ENCODE measurements around the gene CLTC. TPM values are rescaled to one million over a fixed set of nuclear protein-coding genes. Genes with fewer than 3 reads are reported as not detected.

CLTC gene
- total RNA-seq, 1 donor from 2014 or later: 210 TPM

DNA sequence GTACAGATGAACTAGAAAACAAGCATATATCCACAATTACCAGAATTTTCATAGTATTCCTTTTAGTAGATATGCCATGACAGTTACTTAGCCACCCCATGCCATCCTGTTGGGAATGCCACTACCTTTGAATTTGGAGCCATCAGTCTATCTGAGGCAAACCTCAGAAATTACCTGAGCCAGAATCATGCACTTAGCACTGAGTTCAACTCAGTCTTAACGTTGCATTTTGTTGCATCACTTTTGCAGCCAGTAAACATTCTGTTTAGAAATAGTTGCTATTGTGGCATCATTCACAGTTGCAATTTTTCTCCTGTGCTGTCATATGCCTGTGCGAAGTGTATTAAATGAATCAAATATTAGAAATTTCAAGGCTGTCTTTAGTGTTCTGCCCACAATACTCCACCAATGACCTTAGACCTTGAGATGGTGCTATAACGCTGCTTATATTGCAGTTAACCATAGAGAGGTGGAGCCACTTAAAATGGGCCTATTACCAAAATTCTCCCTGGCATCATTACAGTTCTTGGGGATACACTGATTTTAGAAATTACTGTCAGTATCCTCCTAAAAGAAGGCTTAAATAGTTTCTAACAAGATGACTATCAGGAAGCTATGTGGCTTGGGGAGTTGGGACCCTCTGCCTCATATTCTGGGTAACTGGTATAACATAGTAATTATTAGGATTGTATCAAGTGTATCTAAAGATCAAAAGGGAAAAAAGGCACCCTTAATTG is 76.4 kb downstream of the CLTC start:
- Histone ChIP-seq H3K9me3 (no peaks in the 10 kb centered on the region), H3K36me3 (peaks cover 89% of the 10 kb centered on the region), H3K4me3 (no peak overlapping the region), H3K27me3 (no peaks in the 10 kb centered on the region), H3K4me1 (no peaks in the 10 kb centered on the region), H3K27ac (no peak overlapping the region)
- DNase-seq (no peak), ATAC-seq (no peak)
- intact Hi-C loops (cut with DNase I): no loop called here
- TF ChIP-seq, protein P1, sequence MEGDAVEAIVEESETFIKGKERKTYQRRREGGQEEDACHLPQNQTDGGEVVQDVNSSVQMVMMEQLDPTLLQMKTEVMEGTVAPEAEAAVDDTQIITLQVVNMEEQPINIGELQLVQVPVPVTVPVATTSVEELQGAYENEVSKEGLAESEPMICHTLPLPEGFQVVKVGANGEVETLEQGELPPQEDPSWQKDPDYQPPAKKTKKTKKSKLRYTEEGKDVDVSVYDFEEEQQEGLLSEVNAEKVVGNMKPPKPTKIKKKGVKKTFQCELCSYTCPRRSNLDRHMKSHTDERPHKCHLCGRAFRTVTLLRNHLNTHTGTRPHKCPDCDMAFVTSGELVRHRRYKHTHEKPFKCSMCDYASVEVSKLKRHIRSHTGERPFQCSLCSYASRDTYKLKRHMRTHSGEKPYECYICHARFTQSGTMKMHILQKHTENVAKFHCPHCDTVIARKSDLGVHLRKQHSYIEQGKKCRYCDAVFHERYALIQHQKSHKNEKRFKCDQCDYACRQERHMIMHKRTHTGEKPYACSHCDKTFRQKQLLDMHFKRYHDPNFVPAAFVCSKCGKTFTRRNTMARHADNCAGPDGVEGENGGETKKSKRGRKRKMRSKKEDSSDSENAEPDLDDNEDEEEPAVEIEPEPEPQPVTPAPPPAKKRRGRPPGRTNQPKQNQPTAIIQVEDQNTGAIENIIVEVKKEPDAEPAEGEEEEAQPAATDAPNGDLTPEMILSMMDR (IDR thresholded peaks at IDR 0.05): no peak

DNA sequence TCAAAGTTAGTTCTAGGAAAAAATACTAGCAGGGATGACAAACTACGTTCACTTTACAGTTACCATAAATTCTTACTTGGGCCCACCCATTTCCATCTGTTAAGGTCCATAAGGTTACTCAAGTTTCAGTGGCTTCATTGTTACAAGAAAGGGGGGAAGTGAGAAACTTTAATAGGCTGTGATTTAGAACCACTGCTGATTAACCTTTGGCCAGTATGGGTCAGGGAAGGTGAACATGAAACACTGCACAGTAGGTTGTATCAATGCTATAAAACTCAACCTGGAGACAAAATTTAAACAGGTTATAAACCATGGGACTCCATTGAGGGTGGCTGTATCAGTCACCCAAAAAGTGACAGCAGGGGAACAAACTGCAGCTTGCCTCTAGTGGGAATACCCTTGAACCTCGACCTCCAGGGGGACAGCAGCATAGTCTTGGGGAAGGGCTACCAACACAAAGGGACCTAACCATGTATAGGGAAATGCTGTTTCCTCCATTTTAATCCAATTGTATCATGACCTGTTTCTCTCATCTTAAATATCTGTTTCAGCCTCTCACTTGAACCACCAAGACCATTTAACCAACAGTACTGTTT is 77.1 kb downstream of the CLTC start:
- Histone ChIP-seq H3K27me3 (no peaks in the 10 kb centered on the region), H3K36me3 (peaks cover 83% of the 10 kb centered on the region), H3K4me1 (no peaks in the 10 kb centered on the region), H3K9me3 (no peaks in the 10 kb centered on the region), H3K4me3 (no peak overlapping the region), H3K27ac (no peak overlapping the region)
- intact Hi-C loops (cut with DNase I): no loop called here
- ATAC-seq (no peak), DNase-seq (no peak)
- TF ChIP-seq, protein P1 (IDR thresholded peaks at IDR 0.05): no peak

- intact Hi-C loops (cut with DNase I): no loop called here
- ATAC-seq: no peak
- no peaks in the 10 kb centered on the region for H3K9me3 ChIP-seq
- no peak overlapping the region for H3K27ac ChIP-seq
- H3K36me3 ChIP-seq: peaks cover 80% of the 10 kb centered on the region
- no peak for DNase-seq
- no peaks in the 10 kb centered on the region for H3K27me3 ChIP-seq
- H3K4me3 ChIP-seq: no peak overlapping the region
- H3K4me1 ChIP-seq: no peaks in the 10 kb centered on the region
- TF ChIP-seq, protein P1 (IDR thresholded peaks at IDR 0.05): no peak
These were observed 78.4 kb downstream of the CLTC start for GRCh38 chr17:59698143-59698542.

DNA sequence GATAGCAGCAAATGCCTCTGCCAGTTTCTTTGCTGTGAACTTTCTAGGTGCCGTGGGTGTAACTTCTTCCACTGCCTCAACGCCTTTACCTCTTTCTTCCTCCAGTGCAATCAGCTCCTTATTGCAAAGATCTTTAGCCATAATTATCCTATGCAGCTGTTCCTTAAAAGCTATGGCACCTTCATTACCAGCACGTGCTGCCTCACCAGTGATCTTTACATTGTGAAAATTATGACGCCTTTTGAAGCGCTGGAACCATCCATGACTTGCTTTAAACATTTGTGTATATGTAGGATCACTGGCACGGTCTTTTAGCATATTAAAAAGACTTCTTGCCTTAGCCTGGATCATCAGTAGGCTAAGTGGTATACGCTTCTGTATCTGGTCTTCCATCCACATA is 79.5 kb downstream of the CLTC start:
- Histone ChIP-seq H3K27ac (no peak overlapping the region), H3K9me3 (no peaks in the 10 kb centered on the region), H3K4me3 (no peak overlapping the region), H3K36me3 (peaks cover 80% of the 10 kb centered on the region), H3K4me1 (no peaks in the 10 kb centered on the region), H3K27me3 (no peaks in the 10 kb centered on the region)
- TF ChIP-seq, protein P1 (IDR thresholded peaks at IDR 0.05): no peak
- intact Hi-C loops (cut with DNase I): no loop called here
- no peak for ATAC-seq
- DNase-seq: no peak

- no peak for ATAC-seq
- no peak overlapping the region for H3K27ac ChIP-seq
- intact Hi-C loops (cut with DNase I): no loop called here
- no peak overlapping the region for H3K4me3 ChIP-seq
- no peak for DNase-seq
- H3K36me3 ChIP-seq: peaks cover 75% of the 10 kb centered on the region
- H3K9me3 ChIP-seq: no peaks in the 10 kb centered on the region
- H3K4me1 ChIP-seq: no peaks in the 10 kb centered on the region
- H3K27me3 ChIP-seq: no peaks in the 10 kb centered on the region
- TF ChIP-seq, protein P1 (IDR thresholded peaks at IDR 0.05): no peak
These were observed 80.1 kb downstream of the CLTC start for GRCh38 chr17:59699786-59700185.

All from upper lobe of right lung (tissue), 1 donor.